Measurements from ENCODE around the gene PDCD7.
"Not testable (repeated sequence)": the region's sequence is repeated elsewhere in the genome, so short reads cannot be mapped to it uniquely, and the experiment has no call there.

PDCD7 gene

DNA sequence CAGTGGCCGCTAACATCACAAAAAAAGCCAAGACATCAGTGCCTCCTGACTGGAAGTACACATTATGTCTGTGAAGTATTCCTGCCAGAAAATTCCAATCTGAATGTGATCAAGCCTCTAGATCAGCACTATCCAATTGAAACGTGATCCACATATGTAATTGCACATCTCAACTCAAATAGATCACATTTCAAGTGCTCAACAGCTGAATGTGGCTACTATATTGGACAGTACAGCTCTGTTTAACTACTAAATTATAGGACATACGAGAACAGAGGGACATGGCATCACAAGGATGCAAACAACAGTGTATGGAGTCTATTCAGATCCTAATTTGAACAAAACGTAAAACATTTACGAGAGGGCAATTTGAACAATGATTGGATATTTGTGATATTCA, 18.1 kb downstream of the PDCD7 start:
- DNase-seq (ENCODE audit: low read depth): no peak

DNA sequence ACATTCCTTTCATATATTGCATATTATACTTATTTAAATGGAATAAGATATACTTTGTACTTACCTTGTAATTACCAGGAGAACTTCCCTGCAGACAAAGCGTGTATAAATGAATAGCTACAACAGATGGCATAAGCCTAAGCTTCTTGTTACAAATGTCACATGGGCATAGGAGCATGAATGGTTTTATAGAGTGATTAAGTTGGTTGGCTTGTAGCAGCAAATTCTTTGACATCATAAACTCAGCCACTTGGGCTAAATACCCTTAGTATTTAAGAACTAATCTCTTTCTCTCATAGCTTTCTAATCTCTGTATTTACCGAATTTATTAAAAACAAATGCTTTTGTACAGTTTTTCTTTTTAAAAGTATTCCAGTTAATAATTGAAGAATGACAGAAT, 18.5 kb downstream of the PDCD7 start, which contains the start of gene UBAP1L:
Gene UBAP1L (minus strand): TSS at position 115 of the 400 bp plus-strand sequence. CDS start 8,985 bp downstream, outside the sequence.
- no peak for DNase-seq (ENCODE audit: low read depth)

- DNase-seq (ENCODE audit: low read depth): no peak
These were observed 22.8 kb downstream of the PDCD7 start for GRCh38 chr15:65110676-65111292.

DNA sequence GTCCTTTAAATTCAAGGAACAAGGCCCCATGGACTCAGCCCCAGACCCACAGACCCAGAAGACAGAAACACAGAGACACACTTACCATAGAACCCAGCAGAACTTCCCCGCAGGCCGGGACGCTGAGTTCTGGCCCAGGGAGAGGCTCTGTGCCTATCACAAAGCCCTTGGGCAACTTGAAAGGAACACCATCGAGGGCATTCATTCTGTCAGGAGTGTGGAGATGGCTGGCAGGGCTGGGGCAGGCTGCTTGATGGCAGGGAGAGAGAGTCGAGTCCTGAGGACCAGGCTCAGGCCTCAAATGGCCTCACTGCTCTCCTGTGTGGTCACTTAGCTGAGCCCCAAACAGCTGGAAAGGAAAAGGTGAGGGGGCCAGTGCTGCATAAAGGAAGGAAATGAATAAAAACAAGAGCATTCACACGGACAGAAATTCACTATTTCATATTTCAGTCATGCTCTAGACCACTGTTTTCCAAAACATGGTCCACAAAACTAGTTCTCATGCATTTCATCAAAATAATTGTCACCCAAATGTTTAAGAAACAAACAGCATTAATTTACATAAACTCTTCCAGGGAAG, 27.5 kb downstream of the PDCD7 start:
- DNase-seq (ENCODE audit: low read depth): no peak

- no peak for DNase-seq (ENCODE audit: low read depth)
These were observed 28.6 kb downstream of the PDCD7 start for GRCh38 chr15:65105038-65105437.

- DNase-seq (ENCODE audit: low read depth): no peak
These were observed 30.7 kb downstream of the PDCD7 start for GRCh38 chr15:65102912-65103311.

- no peak for DNase-seq (ENCODE audit: low read depth)
These were observed 31.5 kb downstream of the PDCD7 start for GRCh38 chr15:65101891-65102708.

DNA sequence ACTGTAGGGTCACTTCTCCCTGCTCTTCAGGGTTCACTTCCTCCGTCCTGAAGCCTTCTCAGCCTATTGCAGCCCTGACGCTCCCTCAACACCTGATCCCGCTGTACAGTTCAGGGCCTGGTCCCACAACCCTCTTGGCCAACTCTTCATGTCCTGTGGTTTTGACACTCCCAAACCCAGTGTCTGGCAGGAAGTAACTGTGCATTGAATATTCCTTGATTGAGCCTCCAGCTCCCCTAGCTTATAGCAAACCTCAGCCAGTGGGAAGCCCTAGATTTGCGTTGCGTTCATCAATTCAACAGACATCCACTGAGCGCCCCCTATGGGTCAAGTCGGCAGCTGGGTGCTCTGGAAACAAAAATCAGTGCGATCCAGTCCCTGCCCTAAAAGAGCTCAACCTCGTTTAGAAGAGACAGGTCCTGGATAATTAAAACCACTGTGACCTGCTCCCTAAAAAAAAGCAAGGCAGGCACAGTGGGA, 32.2 kb downstream of the PDCD7 start:
- DNase-seq (ENCODE audit: low read depth): peak; percentile 31

DNA sequence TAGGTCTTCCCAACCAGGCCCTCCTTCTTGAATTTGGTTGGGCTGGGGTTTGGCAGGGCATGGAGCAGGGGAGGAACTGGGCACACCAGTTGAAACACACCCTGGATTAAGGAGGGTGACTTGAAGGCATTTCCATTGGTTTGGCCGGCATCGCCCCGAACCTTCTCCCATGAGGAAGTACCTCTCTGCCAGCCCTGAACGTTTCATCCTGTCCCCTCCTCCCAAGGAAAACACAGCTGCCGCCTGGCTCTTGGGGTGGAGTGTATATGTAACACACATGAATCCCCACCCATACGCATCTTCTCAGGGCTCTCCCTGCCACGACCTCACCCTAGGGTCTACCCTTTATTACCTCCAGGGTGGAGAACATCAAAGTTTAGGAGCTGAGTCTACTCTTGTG, 33.2 kb downstream of the PDCD7 start:
- DNase-seq (ENCODE audit: low read depth): no peak

DNA sequence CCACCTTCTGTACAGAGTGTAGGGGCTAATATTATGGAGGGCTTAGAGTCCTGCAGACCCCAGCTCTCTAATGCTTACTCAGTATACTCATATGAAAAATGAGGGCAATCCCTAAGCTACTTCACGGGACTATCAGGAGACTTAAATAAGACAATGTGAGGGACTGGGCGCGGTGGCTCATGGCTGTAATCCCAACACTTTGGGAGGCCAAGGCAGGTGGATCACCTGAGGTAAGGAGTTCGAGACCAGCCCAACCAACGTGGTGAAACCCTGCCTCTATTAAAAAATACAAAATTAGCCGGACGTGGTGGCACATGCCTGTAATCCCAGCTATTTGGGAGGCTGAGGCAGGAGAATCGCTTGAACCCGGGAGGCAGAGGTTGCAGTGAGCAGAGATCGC, 33.8 kb downstream of the PDCD7 start:
- DNase-seq (ENCODE audit: low read depth): not testable (repeated sequence)

DNA sequence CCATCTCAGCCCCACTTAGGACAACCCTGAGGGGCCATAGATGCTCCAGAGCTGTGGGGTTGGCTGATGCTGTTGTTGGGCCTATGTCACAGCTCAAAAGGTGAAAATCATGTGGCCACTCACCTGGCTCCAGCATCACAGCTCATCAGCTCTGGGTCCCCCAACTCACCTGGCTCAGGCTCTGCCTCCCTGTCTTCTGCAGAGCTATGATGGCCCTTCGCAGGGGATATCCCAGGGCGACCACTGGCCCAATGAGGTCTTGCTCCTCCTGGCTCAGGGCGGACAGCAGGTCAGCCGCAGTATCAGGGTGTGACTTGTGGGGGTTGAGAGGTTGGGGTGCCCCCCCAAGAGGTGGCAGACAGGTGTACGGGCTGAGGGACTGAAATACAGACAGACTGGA, 34.3 kb downstream of the PDCD7 start:
- no peak for DNase-seq (ENCODE audit: low read depth)

DNA sequence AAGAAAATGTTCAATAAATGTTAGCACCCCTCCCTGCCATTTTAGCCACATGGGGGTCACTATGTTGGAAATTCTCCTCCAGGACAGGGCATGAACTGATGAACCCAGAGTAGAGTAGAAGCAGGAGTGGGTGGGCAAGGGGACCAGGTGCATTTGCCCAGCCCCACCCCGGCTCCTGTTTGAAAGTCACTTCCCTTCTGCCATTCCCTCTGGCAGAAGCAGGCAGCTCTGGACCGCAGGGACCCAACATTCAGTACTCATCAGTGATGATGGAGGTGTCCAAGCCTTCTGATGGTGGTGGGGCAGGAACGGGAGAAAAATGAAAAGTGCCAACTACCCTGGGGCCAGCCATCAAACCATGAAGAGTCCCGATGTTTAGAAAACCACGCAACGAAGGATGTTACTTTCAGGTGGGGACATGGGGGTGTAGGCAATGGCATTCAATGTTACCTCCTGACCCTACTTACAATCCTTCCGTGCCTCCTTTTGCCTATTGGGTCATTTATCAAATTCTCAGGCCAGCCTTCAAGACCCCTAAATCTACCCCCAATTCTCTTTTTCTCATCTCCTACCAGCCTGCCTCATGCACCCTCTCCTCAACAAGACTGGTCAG, 35.9 kb downstream of the PDCD7 start:
- no peak for DNase-seq (ENCODE audit: low read depth)

DNA sequence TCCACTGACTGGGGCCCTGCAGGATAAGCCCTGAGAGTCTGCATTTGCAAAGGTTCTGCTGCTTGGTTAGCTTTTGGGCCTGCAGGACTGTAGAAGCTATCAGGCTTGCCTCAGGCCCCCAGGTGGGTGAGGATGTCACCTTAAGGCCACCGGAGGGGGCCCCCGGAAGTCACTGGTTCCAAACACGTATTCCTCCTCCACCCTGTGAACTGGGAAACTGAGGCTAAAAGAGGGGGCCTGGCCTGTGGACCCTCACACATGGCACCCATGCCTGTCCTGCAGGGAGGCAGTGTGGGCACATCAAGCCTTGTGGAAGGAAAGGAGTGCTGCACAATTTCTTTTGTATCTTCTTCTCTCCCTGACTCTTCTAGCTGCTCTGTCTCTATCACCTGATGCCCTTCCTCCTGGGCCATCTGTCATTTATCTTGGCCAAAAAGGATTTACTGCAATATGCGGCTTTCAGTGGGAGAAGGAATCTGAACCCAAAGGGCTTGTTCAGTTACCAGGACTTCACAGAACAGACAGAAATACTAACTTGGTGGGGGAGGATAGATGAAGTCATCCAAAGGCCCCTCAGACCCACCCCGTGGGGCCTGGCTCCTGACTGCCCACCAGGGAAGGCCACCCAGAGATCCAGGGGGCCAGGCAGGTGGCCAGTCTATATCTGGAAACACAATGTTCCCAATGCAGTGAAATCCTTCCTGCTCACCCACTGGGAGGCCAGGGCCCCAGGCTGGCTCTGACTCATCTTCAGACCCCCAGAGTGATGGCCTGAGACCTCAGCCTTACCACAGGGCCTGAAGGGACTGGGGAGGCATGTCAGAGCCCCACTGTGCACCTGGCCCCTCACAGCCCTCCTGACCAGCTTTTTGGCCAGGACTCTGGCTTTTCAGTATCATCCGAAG, 36.9 kb downstream of the PDCD7 start:
- DNase-seq (ENCODE audit: low read depth): no peak

DNA sequence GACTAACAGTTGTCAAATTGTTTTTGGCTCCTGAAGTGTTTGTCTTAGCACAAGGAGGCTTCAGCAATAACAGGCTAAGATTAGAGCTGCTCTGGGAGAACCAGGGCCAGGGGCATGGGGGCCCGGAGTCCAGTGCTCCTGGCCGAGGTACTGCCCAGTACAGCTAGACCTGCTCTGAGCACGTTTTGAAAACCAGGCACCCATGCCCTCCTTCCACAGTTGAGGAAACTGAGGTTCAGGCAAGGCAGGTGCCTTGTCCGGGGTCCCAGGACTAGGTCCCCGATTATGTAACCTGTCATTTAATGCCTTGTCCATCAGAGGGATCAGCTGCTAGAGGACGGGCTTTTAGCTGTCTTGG, 37.9 kb downstream of the PDCD7 start:
- DNase-seq (ENCODE audit: low read depth): no peak

DNA sequence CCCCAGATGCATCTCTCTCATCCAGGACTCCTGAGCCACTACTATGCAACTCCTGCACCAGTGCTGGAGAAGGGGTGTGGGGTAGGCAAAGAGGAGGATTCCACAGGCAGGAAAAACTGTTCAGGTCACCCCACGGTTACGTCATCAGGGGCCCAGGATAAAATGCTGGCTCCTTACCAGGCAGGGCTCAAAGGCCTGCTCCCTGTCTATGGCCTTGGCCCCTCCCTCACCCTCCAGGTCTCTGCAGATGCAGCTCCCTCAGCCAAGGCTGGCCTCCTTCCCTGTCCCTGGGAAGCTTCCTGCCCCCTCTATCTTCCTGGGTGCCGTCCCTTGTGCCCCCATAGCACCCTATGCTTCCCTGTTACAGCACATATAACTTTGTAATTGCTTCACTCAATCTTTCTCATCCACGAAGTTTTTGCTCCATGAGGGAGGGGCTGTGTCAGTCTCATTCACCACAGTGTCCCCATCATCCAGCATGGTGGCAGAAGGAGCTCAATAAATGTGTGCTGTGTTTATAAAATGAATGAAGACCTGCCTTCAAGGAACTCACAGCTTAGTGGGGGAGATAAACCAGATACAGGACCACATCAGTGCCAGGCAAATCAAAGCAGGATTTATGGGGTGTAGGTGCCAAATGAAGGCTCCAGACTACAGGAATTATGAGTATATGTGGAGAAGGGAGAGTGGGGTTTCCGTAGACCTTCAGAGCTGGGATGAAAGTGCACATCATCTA, 38.4 kb downstream of the PDCD7 start:
- DNase-seq (ENCODE audit: low read depth): no peak

GRCh38 chr15:65094294-65094995, 39.2 kb downstream of the PDCD7 start:
- no peak for DNase-seq (ENCODE audit: low read depth)

GRCh38 chr15:65093793-65094170, 39.8 kb downstream of the PDCD7 start:
- DNase-seq (ENCODE audit: low read depth): not testable (repeated sequence)

GRCh38 chr15:65092911-65093792, 40.5 kb downstream of the PDCD7 start:
- DNase-seq (ENCODE audit: low read depth): no peak
